T-helper 2 cell treated with Interferon-gamma antibody and Interleukin-4, amounts not matched to agents 100 ng/mL and 5 ng/mL, for 36 hours (primary cell): ENCODE data around the gene TNPO3. TPM values are rescaled to one million over a fixed set of nuclear protein-coding genes. Genes with fewer than 3 reads are reported as not detected.
"Not testable (repeated sequence)": the region's sequence is repeated elsewhere in the genome, so short reads cannot be mapped to it uniquely, and the experiment has no call there.

Experiments used
- intact Hi-C: fragments of 100-400 bp; cut with micrococcal nuclease; formaldehyde crosslinking; loops from one replicate; pipeline ENCODE4 v1.15.1; 2023
- total RNA-seq: library from RNA; stranded (reverse); gene quantifications from 2 replicates; pipeline ENCODE4 v1.2.3, GENCODE V29; 2022

Gene TNPO3
- total RNA-seq, 1 donor from 2014 or later, result 43.5 TPM

DNA sequence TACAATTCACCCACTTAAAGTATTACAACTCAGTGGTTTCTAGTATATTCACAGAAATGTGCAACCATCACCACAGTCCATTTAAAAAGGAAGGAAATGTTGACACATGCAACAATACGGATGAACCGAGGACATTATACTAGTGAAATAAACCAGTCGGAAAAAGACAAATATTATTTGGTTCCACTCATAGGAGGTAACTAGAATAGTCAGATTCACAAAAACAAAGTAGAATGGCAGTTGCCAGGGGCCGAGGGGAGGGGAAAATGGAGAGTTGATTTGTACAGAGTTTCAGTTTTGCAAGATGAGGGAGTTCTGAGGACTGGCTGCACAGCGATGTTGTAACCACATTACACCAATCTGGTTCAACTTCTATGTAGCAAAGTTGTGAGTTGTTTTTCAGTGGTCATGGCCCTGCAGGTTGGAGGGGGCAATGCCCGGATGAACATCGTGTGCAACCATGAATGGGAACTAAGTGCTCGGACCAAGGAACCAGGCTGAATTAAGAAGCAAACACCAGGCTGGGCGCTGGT, 17.6 kb upstream of the TNPO3 start:
- intact Hi-C loops, result no loop called here

GRCh38 chr7:129069021-129069420, 14.1 kb upstream of the TNPO3 start:
- intact Hi-C loops, result no loop called here

GRCh38 chr7:129067943-129068548, 13.1 kb upstream of the TNPO3 start:
- intact Hi-C loops, result no loop called here

DNA sequence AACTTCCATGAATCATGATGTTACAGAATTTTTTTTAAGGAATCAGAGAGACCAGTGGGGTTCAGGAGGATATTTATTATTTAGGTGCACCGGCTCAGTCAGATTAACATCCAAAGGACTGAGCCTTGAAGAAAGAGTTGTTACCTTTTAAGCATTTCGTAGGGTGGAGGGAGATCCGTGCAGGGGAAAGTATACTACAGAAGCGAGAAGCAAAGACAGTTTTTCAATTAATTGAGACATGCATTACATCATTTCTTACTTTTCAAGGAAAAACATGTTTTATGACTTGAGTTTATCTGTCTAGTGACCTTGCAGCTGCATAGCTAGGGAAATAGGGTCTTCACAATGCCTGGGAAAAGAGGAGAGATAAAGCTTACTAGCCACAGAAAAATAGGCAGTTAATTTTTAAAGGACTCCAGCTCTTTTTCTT, 12.2 kb upstream of the TNPO3 start:
- intact Hi-C loops, result not testable (repeated sequence)

DNA sequence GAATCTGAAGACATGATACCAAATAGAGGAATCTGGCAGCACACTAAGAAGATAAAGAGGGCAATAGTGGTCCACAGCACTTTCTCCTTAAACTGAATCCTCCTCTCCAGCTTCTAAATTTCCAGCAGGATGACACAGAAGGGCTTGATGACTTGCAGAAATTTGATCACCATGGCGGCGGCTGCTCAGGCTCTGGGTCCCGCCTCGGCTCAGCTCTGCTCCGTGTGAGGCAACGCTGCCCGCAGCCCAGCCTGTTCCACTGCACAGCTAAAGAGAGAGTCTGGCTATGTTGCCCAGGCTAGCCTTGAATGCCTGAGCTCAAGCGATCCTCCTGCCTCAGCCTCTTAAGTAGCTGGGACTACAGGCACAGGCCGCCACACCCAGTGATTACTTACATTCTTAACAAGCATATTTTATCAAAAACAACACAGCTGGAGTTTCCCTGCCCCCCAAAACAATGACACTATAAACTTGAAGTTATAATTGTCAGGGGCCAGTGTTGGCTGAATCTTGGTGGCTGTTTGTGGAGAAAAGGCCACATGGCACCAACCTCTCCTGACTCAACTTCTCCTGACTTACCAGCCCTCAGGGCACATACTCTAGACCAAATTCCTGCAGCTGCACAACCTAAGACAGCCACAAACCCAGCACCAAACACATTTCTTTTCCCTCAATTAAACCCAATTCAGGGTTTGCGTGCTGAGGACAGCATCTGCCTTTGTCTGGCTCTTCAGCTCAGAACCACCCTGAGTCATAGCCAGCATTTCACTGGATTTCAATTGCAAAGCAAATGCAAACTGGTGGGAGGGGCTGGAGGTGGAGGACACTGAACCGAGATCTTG, 11.6 kb upstream of the TNPO3 start:
- intact Hi-C loops, result no loop called here

DNA sequence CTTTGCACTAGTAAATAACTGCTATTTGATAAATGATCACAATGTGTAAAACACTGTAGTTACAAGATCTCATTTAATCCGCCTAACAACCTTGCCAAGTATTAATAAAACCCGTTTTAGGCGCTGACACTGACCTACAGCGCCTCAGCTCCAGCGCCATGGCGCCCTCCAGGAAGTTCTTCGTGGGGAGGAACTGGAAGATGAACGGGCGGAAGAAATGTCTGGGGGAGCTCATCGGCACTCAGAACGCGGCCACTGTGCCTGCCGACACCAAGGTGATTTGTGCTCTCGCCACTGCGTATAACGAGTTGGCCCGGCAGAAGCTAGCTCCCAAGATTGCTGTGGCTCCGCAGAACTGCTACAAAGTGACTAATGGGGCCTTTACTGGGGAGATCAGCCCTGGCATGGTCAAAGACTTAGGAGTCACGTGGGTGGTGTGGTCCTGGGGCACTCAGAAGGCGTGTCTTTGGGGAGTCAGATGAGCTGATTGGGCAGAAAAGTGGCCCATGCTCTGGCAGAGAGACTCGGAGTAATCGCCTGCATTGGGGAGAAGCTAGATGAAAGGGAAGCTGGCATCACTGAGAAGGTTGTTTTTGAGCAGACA, 1.1 kb upstream of the TNPO3 start:
- intact Hi-C loops, result loop anchor here (1.0 to 2.0 kb wide), 3 partner anchors 35 to 317 kb away; partner anchors contain the start of gene CALU

- intact Hi-C loops, result loop anchor here (1.0 to 2.0 kb wide), 3 partner anchors 35 to 316 kb away; partner anchors contain the start of gene CALU
Observed at GRCh38 chr7:129055294-129055816, 444 bp upstream of the TNPO3 start.

- intact Hi-C loops, result loop anchor here (2.0 kb wide), 1 partner anchor 37 kb away; no protein-coding TSS in a partner anchor
Observed at GRCh38 chr7:129053938-129054437, 923 bp downstream of the TNPO3 start.

DNA sequence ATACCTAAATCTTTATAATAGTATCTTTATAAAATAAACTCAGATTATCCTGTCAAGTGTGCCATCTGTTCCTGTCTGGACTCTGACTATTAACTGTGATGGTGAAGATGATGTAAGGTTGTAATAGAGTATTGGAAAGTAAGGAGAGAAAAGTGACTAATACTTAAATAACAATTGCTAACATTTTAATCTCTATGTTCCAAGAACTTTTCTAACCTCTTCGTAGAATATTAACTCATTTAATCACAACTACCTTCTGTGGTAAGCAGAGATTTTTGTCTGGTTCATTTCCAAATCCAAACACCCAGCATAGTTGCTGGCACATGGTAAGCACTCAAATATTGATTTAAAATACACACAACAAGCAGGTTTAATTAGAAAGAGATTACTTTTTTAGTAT, 2.5 kb downstream of the TNPO3 start:
- intact Hi-C loops, result no loop called here

GRCh38 chr7:129051459-129051858, 3.5 kb downstream of the TNPO3 start:
- intact Hi-C loops, result not testable (repeated sequence)

GRCh38 chr7:129047761-129048160, 7.2 kb downstream of the TNPO3 start:
- intact Hi-C loops, result no loop called here

DNA sequence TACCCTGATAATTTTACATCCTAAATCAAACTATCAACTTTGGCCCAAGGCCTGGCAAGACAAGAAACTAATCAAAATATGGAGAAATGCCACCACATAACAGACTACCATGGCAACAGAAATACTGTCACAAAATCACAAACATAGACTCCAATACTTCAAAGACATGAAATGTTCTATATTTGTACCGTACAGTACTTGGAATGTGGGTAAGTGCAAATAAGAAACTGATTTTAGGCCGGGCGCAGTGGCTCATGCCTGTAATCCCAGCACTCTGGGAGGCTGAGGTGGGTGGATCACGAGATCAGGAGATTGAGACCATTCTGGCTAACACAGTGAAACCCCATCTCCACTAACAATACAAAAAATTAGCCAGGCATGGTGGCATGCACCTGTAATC, 9.2 kb downstream of the TNPO3 start:
- intact Hi-C loops, result no loop called here

DNA sequence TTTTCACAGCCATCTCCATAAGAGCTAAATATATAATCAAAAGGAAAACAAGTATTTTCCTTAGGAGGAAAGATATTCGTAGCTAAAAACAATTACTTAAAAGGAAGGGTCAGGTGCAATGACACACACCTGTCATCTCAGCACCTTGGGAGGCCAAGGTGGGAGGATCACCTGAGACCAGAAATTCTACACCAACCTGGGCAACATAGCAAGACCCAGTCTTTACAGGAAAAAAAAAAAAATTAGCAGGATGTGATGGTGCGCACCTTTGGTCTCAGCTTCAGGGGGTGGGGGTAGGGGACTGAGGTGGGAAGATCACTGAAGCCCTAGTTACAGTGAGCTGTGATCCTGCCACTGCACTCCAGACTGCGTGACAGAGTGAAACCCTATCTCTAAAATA, 11.9 kb downstream of the TNPO3 start:
- intact Hi-C loops, result no loop called here

DNA sequence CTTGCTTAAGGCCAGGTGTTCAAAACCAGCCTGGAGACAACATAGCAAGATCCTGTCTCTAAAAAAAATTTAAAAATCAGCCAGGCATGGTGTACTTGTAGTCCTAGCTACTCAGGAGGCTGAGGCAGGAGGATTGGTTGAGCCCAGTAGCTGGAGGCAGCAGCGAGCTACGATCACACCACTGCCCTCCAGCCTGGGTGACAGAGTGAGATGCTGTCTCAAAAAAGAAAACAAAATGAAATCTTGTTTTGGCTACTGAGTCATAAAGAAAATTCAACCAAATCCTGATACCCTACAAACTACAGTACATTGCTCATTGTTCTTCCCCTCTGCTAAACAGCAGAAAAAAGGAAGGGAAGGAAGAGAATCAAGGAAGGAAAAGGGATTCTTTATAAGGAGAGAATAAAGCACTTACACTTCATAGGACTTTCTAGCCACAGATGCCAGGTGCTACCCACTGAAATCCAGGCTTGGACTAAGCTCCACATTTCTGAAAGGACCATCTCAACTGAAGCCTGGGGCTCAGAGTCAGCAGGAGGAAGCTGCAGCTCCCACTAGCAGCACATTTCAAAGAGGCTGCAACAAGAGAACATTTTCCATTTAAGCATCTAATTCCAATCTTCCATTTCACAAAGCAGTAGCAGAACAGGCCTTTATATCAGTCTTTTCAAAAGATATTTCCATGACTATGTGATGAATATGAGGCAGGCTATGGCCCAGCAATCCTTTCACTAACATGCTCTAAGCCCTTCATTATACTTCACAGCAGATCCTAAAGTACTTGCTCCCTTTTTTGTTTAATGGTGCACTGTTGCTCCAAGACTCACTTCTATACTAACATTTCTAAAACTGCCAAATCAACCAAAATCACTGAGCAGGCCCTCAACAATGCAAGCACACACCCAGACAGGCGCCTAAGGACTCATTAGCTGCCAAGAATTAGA, 13.5 kb downstream of the TNPO3 start:
- intact Hi-C loops, result no loop called here

DNA sequence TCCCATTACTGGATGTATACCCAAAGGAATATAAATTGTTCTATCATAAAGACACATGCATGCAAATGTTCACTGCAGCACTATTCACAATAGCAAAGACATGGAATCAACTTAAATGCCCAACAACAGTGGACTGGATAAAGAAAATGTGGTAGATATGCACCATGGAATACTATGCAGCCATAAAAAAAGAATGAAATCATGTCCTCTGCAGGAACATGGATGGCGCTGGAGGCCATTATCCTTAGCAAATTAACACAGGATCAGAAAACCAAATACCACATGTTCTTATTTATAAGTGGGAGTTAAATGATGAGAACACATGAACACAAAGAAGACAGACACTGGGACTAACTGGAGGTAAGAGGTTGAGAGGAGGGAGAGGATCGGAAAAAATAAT, 16.4 kb downstream of the TNPO3 start:
- intact Hi-C loops, result not testable (repeated sequence)

DNA sequence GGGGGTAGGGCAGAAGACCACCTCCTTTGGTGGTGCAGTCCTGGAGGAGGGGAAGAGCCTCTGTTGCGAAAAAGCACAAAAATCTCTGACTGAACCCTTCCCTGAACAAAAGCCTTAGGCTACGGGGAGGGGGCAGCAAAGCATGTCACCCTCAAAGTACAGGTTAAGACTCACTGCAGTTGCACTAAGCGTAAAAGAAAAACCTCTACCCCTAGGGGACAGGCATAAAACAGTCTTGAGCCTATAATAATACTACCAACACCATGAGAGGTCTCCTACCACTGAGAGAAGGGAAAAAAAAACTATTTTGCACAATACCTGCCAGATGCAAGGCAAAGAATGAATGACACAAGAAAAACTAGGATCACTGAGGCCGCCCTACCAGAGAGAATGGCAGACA, 17.3 kb downstream of the TNPO3 start:
- intact Hi-C loops, result no loop called here

- intact Hi-C loops, result no loop called here
Observed at GRCh38 chr7:129032017-129032416, 22.9 kb downstream of the TNPO3 start.

DNA sequence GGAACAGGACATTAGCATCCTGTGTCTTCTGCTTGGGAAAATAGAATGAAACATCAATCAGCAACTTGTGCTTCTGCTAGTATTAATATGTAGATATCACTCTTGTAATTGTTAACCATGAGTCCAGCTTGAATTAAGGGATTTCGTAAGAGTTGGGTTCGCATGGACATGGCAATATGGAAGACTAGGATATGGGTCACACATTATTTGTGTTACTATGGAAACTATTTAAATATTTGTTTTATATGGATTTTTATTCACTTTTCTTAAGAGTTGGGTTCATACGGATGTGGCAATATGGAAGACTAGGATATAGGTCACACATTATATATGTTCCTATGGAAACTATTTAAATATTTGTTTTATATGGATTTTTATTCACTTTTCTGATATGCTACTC, 24.5 kb downstream of the TNPO3 start:
- intact Hi-C loops, result no loop called here

DNA sequence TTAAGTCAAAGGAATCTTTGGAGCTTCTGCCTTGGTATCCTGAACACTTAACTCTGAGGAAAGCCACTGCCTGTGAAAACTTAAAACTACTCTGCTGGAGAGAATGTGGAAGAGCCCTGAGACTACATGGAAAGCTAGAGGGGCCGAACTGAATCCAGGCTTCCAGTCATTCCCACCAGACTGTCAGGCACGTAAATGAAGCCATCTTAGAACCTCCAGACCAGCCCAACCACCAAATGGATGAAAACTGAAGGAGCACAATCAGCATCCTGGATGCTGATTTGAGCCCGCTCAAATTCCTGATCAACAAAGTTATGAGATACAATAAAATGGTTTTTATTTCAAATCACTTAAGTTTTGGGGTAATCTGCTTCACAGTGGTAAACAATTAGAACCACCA, 30.8 kb downstream of the TNPO3 start:
- intact Hi-C loops, result no loop called here

- intact Hi-C loops, result no loop called here
Observed at GRCh38 chr7:129021656-129022055, 33.3 kb downstream of the TNPO3 start.
